GM19351 (cell line): ENCODE data around the gene FARS2.

Source experiments
- ATAC-seq: cut with Tn5 transposase; IDR thresholded peaks from one replicate; pipeline ENCODE4 v1.9.1; 2021; ENCODE audit warnings: mild to moderate bottlenecking, moderate library complexity; ENCODE audit not compliant: unreplicated experiment

The FARS2 gene

DNA sequence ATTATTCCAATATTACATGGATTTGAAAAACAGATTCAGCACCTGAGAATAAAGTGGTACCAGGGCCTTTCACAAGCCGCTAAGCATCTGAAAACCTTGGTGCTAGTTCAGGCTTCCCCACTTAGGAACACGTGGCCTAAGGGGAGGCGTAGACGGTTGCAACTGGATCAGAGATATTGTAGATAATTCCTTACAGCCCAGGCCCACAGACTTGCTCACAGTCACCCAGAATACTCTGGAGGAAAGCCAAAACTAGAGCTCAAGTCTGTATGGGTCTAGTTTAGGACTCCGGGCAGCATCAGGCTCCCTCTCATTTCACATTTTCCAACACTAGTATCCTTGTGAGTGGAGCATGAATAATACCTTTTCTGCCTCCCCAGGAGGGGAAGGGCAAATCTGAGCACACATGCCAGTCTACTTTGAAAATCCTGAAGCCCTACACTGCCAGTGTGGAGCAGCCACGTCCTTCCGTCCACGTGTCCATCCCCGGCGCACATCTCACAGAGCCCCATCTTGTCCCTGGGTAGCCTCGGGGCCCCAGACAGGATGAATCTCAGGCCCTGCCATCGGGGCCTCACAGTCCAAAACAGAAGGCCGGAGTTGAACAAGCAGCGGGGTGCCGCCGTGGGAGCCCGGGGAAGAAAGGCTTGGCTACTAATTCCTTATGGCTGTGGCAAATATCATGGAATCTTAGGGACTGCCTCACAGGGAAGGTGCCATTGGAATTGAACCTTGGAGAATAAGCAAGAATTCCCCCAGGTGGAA lies 446.1 kb downstream of the FARS2 start:
- no peak for ATAC-seq

DNA sequence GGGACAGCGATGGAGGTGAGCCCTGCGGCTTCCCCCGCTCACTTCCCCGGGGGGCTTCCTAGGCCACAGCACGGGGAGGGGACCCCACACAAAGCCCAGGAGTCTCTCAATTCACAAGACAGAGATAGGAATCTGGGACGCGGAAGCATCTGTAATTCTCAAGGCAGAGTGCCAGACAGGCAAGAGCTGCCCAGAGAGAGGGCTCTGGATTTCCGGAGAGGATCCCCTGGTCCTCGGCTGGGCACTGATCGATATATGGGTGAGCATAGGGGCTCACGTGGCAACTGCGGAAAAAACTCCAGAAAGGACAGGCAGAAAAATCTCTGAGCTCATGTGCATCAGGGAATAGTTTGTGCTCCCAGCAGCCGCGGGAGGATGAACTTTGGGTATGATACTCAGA lies 449.2 kb downstream of the FARS2 start:
- ATAC-seq = no peak

DNA sequence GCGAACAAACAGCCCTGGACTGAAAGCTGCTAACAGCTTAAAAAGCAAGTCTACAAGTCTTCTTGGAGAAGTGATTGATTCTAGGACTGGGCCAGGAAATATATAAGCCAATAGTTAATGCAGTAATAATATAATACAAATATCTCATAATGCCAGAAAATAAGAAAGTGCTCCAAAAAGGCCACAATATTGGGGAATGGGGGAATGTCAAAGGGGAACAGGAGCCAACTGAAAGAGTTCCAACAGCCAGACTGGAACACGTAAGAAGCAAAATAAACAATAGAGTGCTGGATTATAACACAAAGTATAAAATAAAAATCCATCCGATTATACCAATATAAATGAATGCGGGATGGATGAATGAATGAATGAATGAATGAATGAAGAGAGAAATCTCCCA lies 449.6 kb downstream of the FARS2 start:
- no peak for ATAC-seq

DNA sequence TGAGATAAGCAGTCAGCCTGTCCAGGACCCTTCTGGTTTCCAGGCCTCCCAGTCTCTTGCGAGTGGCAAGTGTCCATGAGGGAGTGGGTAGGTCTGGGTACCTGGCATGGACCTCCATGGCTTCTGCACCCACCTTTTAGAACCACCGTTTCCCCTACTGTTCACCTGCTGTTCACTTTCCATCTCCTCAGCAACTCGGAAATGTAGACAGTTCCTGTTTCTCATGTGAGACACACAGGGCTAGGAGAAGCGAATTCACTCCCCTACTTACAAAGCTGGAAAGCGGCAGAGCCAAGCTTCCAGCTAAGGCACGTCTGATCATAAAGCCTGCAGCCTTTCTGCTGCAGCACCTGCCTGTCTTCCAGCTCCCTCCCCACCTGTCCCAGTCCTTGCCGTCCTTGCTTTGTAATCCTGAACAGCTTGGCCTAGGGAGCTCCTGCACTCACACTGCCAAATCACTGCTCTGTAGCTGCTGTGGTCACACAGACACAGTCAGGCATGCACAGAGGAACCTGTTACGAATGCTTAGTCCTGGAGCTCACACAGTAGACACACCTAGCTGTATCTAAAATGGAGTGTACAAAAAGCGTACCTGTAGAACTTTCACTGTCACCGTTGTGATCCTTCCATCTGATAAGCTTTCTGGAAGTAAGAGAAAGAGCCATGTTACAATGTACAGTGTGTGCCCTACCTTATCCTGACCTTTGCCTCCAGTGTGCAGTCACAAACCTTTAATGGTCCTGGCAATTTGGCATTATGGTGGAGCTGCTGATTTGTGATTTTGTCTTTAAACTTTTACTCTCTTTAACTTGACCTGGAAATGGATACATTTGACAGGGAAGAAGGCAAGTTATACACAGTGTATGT lies 451.3 kb downstream of the FARS2 start:
- ATAC-seq = no peak

- ATAC-seq = no peak
Observed at GRCh38 chr6:5713519-5713918, 452.2 kb downstream of the FARS2 start.

GRCh38 chr6:5718231-5718947 lies 457.1 kb downstream of the FARS2 start:
- no peak for ATAC-seq

- ATAC-seq = peak; percentile 96
Observed at GRCh38 chr6:5723841-5724691, 462.8 kb downstream of the FARS2 start.

GRCh38 chr6:5724911-5725310 lies 463.6 kb downstream of the FARS2 start:
- ATAC-seq = no peak

DNA sequence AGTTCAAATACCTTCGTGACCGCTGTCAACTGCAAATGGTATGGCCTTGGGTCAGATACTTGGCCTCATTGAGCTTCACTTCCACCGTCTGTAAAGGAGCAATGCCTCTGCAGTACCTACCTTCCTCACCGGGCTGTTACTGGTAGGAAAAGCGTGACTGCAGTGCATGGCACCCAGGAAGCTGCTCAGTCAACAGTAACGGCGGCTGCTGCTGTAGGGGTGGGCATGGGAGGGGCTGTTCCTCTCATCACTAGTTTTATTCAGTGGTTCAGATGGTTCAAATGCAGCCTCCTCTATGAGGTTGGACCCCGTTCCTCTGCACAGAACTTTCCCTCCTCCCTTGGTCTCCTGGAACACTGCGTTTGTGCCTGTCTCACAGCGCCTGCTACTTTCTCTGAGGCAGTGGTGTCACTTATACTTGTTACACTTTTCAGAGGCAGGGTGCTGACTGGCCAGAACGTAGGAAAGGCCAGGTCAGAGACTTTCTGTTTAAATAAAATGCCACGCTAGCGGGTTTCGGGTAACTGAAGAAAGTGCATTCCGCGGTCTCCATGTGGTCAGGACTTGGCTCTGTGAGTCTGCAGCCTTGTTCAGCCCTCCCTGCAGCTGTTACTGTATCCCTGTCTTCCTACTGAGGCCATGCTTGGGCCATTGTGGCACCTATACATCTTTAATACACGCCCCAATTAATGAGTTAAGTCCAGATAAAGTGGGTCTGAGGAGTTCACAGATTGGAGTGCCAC lies 465.8 kb downstream of the FARS2 start:
- ATAC-seq = no peak

DNA sequence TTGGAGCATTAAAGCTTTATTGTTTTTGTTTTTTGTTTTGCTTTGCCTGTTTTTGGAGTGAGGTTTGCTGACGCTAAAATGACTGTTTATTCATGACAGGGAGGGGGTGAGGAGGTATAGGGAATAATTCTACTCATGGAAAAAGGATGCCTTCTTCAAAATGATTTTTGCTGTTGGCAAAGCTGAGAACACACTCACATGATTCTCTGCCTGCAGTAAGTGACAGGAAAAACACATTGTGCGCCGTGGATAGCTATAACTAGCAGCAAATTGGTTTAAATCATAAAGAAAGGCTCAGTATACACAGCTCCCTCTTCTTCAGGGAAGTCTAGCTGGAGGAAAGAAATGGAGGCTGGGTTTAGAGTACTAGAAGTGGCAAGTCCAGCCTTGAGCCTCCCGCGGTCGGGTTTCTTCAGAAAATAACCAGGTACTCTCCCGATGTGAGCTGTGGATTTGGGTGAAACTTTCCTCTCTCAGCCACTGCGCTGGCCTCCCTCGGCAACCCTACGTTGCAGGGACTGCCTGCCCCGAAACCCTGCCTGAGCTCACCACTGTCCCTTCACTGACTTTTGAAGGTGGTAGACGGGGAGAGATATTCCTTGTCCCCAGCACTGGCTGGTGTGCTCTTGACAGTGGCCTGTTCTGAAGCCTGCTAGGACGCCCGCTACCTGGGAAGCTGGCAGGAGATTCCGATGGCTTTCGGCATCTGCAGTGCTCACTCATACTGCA lies 467.2 kb downstream of the FARS2 start:
- no peak for ATAC-seq

DNA sequence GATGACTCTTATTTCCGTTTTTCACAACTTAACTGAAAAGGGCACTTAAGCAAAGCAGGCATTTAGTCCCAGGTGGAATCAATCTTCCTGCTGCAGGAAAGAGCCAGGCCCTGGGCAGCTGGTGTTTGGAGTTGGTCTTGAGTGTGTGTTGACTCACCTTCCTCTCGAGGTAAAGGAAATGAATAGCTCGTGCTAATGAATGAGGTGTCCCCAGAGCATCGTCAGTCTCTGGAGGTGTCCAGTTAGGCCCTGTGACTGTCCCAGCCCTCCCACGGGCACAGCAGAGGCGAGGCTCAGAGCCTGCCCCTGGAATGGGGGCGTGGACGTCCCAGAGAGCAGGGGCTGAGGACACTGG lies 467.7 kb downstream of the FARS2 start:
- no peak for ATAC-seq

DNA sequence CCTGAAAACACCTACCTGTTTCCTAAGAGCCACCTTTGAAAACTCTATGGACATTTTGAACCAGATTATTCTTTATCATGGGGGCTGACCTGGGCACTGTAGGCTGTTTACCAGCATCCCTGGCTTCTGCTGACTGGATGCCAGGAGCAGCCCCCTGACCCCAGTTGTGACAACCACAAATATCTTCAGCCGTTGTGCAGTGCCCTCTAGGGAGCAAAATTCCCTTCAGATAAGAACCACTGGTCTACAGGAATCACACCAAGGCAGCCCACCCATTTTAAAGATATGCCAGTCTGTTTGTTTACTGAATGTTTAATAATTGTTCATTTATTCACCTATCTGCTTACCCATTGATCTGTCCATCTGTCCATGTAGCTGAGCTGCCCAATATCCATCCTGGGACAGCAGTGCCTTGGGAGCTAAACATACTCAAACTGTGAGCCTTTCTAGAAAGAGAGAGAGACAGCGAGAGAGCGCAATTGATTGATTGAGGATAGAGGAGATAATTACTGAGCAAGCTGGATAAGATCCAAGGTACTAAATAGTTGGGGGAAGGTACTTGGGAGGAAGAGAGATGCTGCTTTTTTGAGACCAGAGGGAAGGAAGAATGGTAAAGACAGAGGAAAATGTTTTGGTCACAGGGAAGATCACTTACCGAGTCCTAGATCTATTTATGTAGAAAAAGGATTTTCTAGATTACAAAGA lies 468.7 kb downstream of the FARS2 start:
- ATAC-seq = no peak

DNA sequence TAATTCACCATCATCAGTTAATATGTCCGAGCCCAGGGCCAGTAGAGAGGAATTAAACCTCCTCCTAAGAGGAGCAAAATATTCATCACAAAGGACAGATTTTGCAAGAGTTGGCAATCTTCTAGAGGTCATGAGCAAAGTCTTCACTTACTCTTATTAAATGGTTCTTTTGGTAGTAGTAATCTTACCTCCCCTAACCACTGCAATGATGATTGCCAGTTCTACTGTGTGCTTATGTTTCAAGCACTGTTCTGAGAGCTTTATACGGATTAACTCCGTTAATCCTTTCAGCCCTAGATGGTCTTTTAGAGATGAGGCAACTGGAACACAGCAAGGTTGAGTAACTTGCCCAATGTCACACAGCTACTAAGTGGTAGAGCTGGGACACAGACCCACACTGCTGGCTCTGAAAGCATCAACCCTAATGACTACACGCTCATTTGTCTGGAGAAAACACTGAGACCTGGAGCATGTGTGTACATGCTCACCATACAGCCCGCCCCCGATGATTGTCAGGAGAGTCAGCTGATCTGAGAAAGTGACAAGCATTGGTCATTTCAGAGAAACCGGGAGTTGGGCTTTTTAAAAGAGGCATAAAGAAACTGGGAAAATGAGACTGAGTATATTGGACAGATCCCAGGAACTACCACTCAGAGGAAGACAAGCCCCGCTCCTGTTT lies 469.4 kb downstream of the FARS2 start:
- ATAC-seq = no peak

DNA sequence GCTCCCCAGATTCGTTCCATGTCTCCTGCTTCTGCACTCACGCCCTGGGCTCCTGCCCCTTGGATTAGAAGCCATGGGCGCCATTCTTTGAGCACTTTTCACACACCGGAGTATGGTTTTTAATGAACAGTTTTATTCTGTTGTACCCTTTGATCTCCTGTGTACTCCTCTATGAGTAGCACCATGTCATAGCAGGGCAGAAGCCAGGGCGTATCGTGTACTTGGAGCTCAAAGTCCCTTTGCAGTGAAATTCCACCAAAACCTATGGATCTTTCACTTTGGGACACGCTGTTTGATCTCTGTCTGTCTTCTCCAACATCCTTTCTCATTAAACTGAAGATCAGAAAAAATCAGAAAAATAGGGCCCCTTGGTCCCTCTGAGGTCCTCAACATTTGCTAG lies 470.1 kb downstream of the FARS2 start:
- no peak for ATAC-seq

- ATAC-seq = no peak
Observed at GRCh38 chr6:5732496-5732895, 471.2 kb downstream of the FARS2 start.

DNA sequence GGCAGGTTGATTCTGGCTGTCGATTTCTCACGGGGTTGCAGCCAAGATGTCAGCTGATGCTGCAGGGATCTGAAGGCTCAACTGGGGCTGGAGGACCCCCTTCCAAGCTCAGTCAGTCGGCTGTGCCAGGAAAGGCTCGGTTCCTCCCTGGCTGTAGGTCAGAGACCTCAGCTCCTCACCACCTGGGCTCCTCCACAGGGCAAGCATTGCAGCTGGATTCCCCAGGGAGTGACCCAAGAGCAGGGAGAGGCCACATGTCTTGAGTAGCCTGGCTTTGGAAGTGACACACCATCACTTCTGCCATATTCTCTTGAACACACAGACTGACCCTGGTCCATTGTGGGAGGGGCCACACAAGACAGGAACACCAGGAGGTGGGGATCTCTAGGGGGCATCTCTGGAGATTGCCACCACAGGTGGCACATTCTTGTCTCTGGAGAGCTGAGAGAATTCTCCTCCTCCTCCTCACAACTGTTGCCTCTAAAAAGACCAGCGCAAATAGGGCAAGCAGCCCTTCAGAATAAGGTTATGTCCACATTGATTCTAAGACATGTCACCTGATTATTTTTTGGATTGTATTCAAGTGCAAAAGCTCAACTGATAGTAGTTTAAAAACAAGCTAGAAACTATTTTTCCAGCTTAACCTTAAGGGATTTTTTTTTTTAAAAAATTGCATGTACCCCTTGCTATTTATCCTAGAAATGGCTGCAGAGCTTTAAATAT lies 474.9 kb downstream of the FARS2 start:
- ATAC-seq = no peak

DNA sequence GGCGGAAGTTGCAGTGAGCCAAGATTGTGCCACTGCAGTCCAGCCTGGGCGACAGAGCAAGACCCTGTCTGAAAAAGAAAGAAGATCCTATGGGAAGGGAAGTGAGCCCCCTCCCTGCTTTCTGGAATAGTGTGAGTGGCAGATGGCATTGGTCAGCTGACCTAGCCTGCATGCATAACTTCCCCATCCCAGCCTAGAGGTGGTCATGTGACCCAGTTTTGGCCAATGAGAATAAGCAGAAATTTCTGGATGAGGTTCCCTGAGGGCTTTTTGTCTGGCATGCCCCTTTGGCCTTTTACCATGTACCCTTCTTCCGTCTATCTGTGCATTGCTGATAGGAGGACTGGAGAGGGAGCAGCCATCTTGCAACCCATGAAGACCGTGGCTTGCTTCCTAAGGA lies 476.1 kb downstream of the FARS2 start:
- no peak for ATAC-seq

DNA sequence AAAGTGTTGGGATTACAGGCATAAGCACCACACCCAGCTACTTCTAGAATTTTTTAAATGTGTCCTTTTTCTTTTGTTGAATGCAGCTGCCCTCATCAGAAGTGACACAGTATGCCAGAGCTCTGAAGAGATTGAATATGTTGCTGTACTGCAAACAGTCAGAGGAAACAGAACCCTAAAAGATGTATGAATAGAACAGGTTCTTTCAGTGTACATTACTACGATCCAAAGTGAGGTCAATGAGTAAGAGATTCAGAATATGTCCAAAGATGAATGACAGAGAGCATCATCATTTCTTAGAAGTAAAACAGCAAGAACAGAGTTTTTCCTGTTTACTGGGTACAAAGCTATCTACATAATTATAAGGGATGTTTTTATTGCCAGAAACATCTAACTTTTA lies 476.9 kb downstream of the FARS2 start:
- no peak for ATAC-seq
